IPS DF 6.9 (cell line): Measurements from ENCODE around the gene HES2.
A peak's percentile ranks its signal among the peaks of the same experiment; 100 is the strongest.
"Not testable (repeated sequence)": the region's sequence is repeated elsewhere in the genome, so short reads cannot be mapped to it uniquely, and the experiment has no call there.

ENCODE experiments used
- DNase-seq: peaks from one replicate; pipeline ENCODE4 v3.0.0-alpha.2; 2013; ENCODE audit warnings: low read depth, low spot score
- H3K27ac ChIP-seq: one replicate; pipeline ENCODE4 v1.5.1; 2013; ENCODE audit warnings: low read length, control low read depth
- H3K27me3 ChIP-seq: 2 replicates; pipeline ENCODE4 v1.6.1; 2013; ENCODE audit warnings: mild to moderate bottlenecking, low read length; ENCODE audit not compliant: control insufficient read depth, insufficient read depth
- H3K36me3 ChIP-seq: 2 replicates; pipeline ENCODE4 v1.6.1; 2013; ENCODE audit warnings: low read length; ENCODE audit not compliant: control insufficient read depth, insufficient read depth
- H3K4me1 ChIP-seq: 2 replicates; pipeline ENCODE4 v1.6.1; 2013; ENCODE audit warnings: low read length; ENCODE audit not compliant: control insufficient read depth, insufficient read depth
- H3K4me3 ChIP-seq: 2 replicates; pipeline ENCODE4 v1.5.1; 2013; ENCODE audit warnings: mild to moderate bottlenecking, low read length
- H3K9me3 ChIP-seq: 2 replicates; pipeline ENCODE4 v1.6.1; 2013; ENCODE audit warnings: low read length, inconsistent platforms; ENCODE audit not compliant: control insufficient read depth, insufficient read depth
- WGBS: extraction: QIAGEN DNeasy Blood & Tissue Kit; methylation state at CpG from one replicate; pipeline ENCODE4 v1.1.7; 2013; ENCODE audit warnings: mixed read lengths, missing lambda C conversion rate; ENCODE audit not compliant: insufficient read length, insufficient coverage; 5-methylcytosine and 5-hydroxymethylcytosine counted together

Gene HES2

GRCh38 chr1:6453895-6454855, 34.5 kb upstream of the HES2 start:
- H3K36me3 ChIP-seq, H3K4me3 ChIP-seq, H3K27ac ChIP-seq, DNase-seq, H3K4me1 ChIP-seq, H3K27me3 ChIP-seq, H3K9me3 ChIP-seq: not testable (repeated sequence)
- WGBS: no CpG with 5 or more reads among the region's 85 CpGs

GRCh38 chr1:6450943-6451373, 31.2 kb upstream of the HES2 start:
- WGBS: no CpG with 5 or more reads among the region's 6 CpGs
- Histone ChIP-seq H3K36me3 (no peaks in the 10 kb centered on the region), H3K9me3 (no peaks in the 10 kb centered on the region), H3K27ac (no peak overlapping the region), H3K27me3 (peaks cover 1% of the 10 kb centered on the region; the same call in 1 of the 2 replicates), H3K4me1 (peaks cover 13% of the 10 kb centered on the region), H3K4me3 (no peak overlapping the region)
- no peak for DNase-seq

- H3K4me3 ChIP-seq, H3K9me3 ChIP-seq, H3K27ac ChIP-seq, DNase-seq, H3K27me3 ChIP-seq, H3K36me3 ChIP-seq: not testable (repeated sequence)
- no CpG with 5 or more reads among the region's 10 CpGs for WGBS
- H3K4me1 ChIP-seq: peaks cover 12% of the 10 kb centered on the region
These were observed 30.8 kb upstream of the HES2 start for GRCh38 chr1:6450486-6450885.

GRCh38 chr1:6450005-6450450, 30.3 kb upstream of the HES2 start:
- DNase-seq: no peak
- WGBS: no CpG with 5 or more reads among the region's 7 CpGs

GRCh38 chr1:6448749-6449631, 29.3 kb upstream of the HES2 start:
- H3K4me1 ChIP-seq: peaks cover 9% of the 10 kb centered on the region; the same call in 1 of the 2 replicates

More at GRCh38 chr1:6450005-6450450, 30.3 kb upstream of the HES2 start:
- Histone ChIP-seq H3K9me3 (no peaks in the 10 kb centered on the region), H3K4me3 (no peak overlapping the region), H3K27ac (no peak overlapping the region), H3K36me3 (no peaks in the 10 kb centered on the region), H3K4me1 (peaks cover 12% of the 10 kb centered on the region; the same call in 1 of the 2 replicates), H3K27me3 (peaks cover 1% of the 10 kb centered on the region; the same call in 1 of the 2 replicates)

GRCh38 chr1:6447818-6448748, 28.4 kb upstream of the HES2 start:
- no peak overlapping the region for H3K27ac ChIP-seq
- DNase-seq: no peak
- H3K27me3 ChIP-seq: no peaks in the 10 kb centered on the region
- H3K36me3 ChIP-seq: no peaks in the 10 kb centered on the region
- peaks cover 9% of the 10 kb centered on the region; the same call in 1 of the 2 replicates for H3K4me1 ChIP-seq
- H3K9me3 ChIP-seq: no peaks in the 10 kb centered on the region
- H3K4me3 ChIP-seq: peak overlapping the region; percentile 22; the same call in 1 of the 2 replicates
- no CpG with 5 or more reads among the region's 68 CpGs for WGBS

More at GRCh38 chr1:6448749-6449631, 29.3 kb upstream of the HES2 start:
- Histone ChIP-seq H3K27me3 (peaks cover 1% of the 10 kb centered on the region; the same call in 1 of the 2 replicates), H3K4me3 (peak overlapping the region; percentile 22; the same call in 1 of the 2 replicates), H3K36me3 (no peaks in the 10 kb centered on the region), H3K27ac (no peak overlapping the region), H3K9me3 (no peaks in the 10 kb centered on the region)
- no peak for DNase-seq
- WGBS: no CpG with 5 or more reads among the region's 66 CpGs

GRCh38 chr1:6447016-6447817, 27.5 kb upstream of the HES2 start:
- no peak for DNase-seq
- no peaks in the 10 kb centered on the region for H3K9me3 ChIP-seq
- no peaks in the 10 kb centered on the region for H3K36me3 ChIP-seq
- no peak overlapping the region for H3K27ac ChIP-seq
- peak overlapping the region; percentile 22; the same call in 1 of the 2 replicates for H3K4me3 ChIP-seq
- peaks cover 9% of the 10 kb centered on the region; the same call in 1 of the 2 replicates for H3K4me1 ChIP-seq
- no peaks in the 10 kb centered on the region for H3K27me3 ChIP-seq
- WGBS: no CpG with 5 or more reads among the region's 67 CpGs

- no peaks in the 10 kb centered on the region for H3K36me3 ChIP-seq
- H3K9me3 ChIP-seq: no peaks in the 10 kb centered on the region
- no CpG with 5 or more reads among the region's 4 CpGs for WGBS
- DNase-seq: no peak
- no peak overlapping the region for H3K27ac ChIP-seq
- peaks cover 10% of the 10 kb centered on the region; the same call in 1 of the 2 replicates for H3K4me1 ChIP-seq
- peak overlapping the region; percentile 22; the same call in 1 of the 2 replicates for H3K4me3 ChIP-seq
- no peaks in the 10 kb centered on the region for H3K27me3 ChIP-seq
These were observed 26.9 kb upstream of the HES2 start for GRCh38 chr1:6446665-6447015.

GRCh38 chr1:6445929-6446328, 26.2 kb upstream of the HES2 start:
- no CpG with 5 or more reads among the region's 4 CpGs for WGBS
- H3K4me1 ChIP-seq: peaks cover 13% of the 10 kb centered on the region
- H3K4me3 ChIP-seq, H3K36me3 ChIP-seq, H3K27me3 ChIP-seq, H3K9me3 ChIP-seq, DNase-seq, H3K27ac ChIP-seq: not testable (repeated sequence)
